ENCODE results near the gene PGK1. TPM values are rescaled to one million over a fixed set of nuclear protein-coding genes. Genes with fewer than 3 reads are reported as not detected.
"Not testable (repeated sequence)": the region's sequence is repeated elsewhere in the genome, so short reads cannot be mapped to it uniquely, and the experiment has no call there.

The PGK1 gene
- total and polyA plus RNA-seq, 8 donors, result 29.3 to 207 (median 115) TPM

DNA sequence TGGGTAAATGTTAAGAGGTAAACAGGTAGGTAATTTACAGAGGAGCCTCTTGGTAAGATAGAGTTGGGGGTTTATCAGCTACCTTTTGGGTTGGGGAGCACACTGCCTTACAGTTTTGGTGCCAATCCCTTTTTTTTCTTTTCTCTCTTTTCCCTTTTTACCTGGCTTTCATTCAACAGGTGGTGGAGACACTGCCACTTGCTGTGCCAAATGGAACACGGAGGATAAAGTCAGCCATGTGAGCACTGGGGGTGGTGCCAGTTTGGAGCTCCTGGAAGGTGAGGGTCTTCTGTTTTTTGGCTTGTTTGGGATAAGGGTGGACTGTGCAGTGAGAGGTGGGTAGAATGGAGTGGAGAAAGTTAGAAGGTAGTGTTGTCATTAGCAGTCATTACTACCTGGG, 21.1 kb downstream of the PGK1 start:
- no peak overlapping the region for H3K4me3 ChIP-seq
- H3K9me3 ChIP-seq, result no peaks in the 10 kb centered on the region
- 52 to 100% (median 89%) methylated on average over 1 of the region's 1 CpG for WGBS, 5 donors
- H3K36me3 ChIP-seq, result peaks cover 6 to 92% (median 86%) of the 10 kb centered on the region in 4 donors
- intact Hi-C loops (cut with DNase I; ENCODE audit: low total_unique reads), result no loop called here
- DNase-seq, result no peak
- H3K4me1 ChIP-seq, result no peaks in the 10 kb centered on the region
- no peak overlapping the region for H3K27ac ChIP-seq
- no peaks in the 10 kb centered on the region for H3K27me3 ChIP-seq
- TF ChIP-seq POLR2AphosphoS5 (IDR thresholded peaks at IDR 0.05) (no peak), EP300 (IDR thresholded peaks at IDR 0.05) (no peak), POLR2A (IDR thresholded peaks at IDR 0.05) (no peak)
- TF ChIP-seq, protein P1, sequence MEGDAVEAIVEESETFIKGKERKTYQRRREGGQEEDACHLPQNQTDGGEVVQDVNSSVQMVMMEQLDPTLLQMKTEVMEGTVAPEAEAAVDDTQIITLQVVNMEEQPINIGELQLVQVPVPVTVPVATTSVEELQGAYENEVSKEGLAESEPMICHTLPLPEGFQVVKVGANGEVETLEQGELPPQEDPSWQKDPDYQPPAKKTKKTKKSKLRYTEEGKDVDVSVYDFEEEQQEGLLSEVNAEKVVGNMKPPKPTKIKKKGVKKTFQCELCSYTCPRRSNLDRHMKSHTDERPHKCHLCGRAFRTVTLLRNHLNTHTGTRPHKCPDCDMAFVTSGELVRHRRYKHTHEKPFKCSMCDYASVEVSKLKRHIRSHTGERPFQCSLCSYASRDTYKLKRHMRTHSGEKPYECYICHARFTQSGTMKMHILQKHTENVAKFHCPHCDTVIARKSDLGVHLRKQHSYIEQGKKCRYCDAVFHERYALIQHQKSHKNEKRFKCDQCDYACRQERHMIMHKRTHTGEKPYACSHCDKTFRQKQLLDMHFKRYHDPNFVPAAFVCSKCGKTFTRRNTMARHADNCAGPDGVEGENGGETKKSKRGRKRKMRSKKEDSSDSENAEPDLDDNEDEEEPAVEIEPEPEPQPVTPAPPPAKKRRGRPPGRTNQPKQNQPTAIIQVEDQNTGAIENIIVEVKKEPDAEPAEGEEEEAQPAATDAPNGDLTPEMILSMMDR (IDR thresholded peaks at IDR 0.05), result no peak

DNA sequence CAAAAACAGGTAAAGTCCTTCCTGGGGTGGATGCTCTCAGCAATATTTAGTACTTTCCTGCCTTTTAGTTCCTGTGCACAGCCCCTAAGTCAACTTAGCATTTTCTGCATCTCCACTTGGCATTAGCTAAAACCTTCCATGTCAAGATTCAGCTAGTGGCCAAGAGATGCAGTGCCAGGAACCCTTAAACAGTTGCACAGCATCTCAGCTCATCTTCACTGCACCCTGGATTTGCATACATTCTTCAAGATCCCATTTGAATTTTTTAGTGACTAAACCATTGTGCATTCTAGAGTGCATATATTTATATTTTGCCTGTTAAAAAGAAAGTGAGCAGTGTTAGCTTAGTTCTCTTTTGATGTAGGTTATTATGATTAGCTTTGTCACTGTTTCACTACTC, 21.7 kb downstream of the PGK1 start:
- intact Hi-C loops (cut with DNase I; ENCODE audit: low total_unique reads); H3K27me3 ChIP-seq; H3K9me3 ChIP-seq; H3K27ac ChIP-seq; H3K4me1 ChIP-seq; DNase-seq; H3K4me3 ChIP-seq: not testable (repeated sequence)
- H3K36me3 ChIP-seq, result peaks cover 6 to 86% (median 81%) of the 10 kb centered on the region in 4 donors

DNA sequence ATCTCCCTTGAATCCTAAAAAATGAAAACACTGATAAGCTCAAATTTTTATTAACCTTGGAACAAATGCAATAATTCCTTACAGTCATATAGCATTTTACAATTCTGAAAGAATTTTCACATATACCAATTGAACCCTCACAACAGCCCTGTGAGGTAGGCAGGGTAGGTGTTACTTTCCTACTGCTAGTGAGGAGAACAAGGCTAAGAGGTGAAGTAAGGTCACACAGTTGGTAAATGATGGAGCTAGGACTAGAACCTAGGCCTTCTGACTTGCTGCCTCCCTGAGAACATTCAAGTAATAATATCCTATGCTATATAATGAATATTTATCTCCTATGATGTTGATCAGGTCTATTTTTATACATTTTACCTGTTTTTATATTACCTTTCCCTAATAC, 25.7 kb downstream of the PGK1 start:
- Histone ChIP-seq H3K9me3 (no peaks in the 10 kb centered on the region), H3K4me3 (no peak overlapping the region), H3K27me3 (no peaks in the 10 kb centered on the region), H3K27ac (no peak overlapping the region), H3K4me1 (no peaks in the 10 kb centered on the region), H3K36me3 (peaks cover 1 to 63% (median 50%) of the 10 kb centered on the region in 4 donors)
- intact Hi-C loops (cut with DNase I; ENCODE audit: low total_unique reads), result no loop called here
- DNase-seq, result no peak
- TF ChIP-seq, protein P1 (IDR thresholded peaks at IDR 0.05), result no peak

DNA sequence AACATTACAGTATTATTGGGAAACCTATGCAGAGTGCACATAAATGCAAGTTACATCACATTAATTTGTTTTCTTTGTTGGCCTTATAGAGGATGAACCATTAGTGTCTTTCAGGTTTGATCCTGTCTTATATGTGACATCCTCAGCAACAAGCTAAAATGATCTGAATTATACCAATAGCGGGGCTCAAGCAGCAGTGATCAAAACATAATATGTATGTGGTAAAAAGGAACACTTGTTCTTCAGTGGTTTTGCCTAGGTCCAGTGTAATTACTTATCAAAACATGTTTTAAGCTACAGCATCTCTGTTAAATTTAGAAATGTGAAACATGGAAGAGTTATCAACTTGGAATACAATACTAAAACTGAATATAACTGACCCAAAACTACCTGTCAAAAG, 26.3 kb downstream of the PGK1 start:
- no peaks in the 10 kb centered on the region for H3K9me3 ChIP-seq
- no peak overlapping the region for H3K4me3 ChIP-seq
- H3K27ac ChIP-seq, result no peak overlapping the region
- 63 to 98% (median 90%) methylated on average over 1 of the region's 1 CpG for WGBS, 5 donors
- peaks cover 0 to 57% (median 43%) of the 10 kb centered on the region in 4 donors for H3K36me3 ChIP-seq
- TF ChIP-seq POLR2AphosphoS5 (IDR thresholded peaks at IDR 0.05) (no peak), EP300 (IDR thresholded peaks at IDR 0.05) (no peak), POLR2A (IDR thresholded peaks at IDR 0.05) (no peak)
- TF ChIP-seq, protein P1 (IDR thresholded peaks at IDR 0.05), result no peak
- no peak for DNase-seq
- no peaks in the 10 kb centered on the region for H3K27me3 ChIP-seq
- intact Hi-C loops (cut with DNase I; ENCODE audit: low total_unique reads), result no loop called here
- no peaks in the 10 kb centered on the region for H3K4me1 ChIP-seq

DNA sequence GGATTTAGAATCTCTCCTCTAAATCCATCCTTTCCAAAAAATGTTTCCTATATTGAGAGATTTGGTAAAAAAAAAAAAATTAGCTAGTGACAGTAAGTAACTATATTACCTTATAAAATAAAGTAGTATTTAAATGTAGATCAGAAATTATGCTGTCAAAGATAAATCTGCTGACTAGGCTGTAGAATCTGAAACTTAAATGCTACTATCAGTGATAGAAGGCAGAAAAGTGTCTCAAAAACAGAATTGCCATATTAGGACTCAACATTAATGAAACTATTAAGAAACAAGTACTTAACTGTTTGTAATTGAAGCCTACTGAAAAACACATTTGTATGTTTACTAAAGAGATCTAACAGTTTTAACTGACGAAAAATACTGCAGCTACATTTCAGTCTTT, 27.1 kb downstream of the PGK1 start:
- H3K9me3 ChIP-seq, result no peaks in the 10 kb centered on the region
- TF ChIP-seq EP300 (IDR thresholded peaks at IDR 0.05) (no peak), POLR2AphosphoS5 (IDR thresholded peaks at IDR 0.05) (no peak), POLR2A (IDR thresholded peaks at IDR 0.05) (no peak)
- TF ChIP-seq, protein P1 (IDR thresholded peaks at IDR 0.05), result no peak
- intact Hi-C loops (cut with DNase I; ENCODE audit: low total_unique reads), result no loop called here
- H3K27ac ChIP-seq, result no peak overlapping the region
- H3K36me3 ChIP-seq, result peaks cover 0 to 49% (median 36%) of the 10 kb centered on the region in 4 donors
- H3K27me3 ChIP-seq, result no peaks in the 10 kb centered on the region
- 40 to 92% (median 75%) methylated on average over 1 of the region's 1 CpG for WGBS, 5 donors
- no peaks in the 10 kb centered on the region for H3K4me1 ChIP-seq
- no peak overlapping the region for H3K4me3 ChIP-seq
- DNase-seq, result no peak
